ENCODE data around the gene STK17B.

Gene STK17B

GRCh38 chr2:196214156-196214555 lies 42.8 kb upstream of the STK17B start:
- in situ Hi-C loops (cut with HindIII; ENCODE audit: low pct_ligation_motif_present, low sequenced_read_pairs) = no loop called here
- no peak for DNase-seq
- Histone ChIP-seq H3K4me3 (ENCODE audit: low read depth, low read length) (no peak overlapping the region), H3K27ac (no peak overlapping the region), H3K36me3 (replicated peaks) (no peaks in the 10 kb centered on the region), H3K27me3 (replicated peaks) (no peaks in the 10 kb centered on the region)
- no peak for TF ChIP-seq CTCF (IDR thresholded peaks at IDR 0.05; ENCODE audit: low read depth, low read length, missing control alignments)

DNA sequence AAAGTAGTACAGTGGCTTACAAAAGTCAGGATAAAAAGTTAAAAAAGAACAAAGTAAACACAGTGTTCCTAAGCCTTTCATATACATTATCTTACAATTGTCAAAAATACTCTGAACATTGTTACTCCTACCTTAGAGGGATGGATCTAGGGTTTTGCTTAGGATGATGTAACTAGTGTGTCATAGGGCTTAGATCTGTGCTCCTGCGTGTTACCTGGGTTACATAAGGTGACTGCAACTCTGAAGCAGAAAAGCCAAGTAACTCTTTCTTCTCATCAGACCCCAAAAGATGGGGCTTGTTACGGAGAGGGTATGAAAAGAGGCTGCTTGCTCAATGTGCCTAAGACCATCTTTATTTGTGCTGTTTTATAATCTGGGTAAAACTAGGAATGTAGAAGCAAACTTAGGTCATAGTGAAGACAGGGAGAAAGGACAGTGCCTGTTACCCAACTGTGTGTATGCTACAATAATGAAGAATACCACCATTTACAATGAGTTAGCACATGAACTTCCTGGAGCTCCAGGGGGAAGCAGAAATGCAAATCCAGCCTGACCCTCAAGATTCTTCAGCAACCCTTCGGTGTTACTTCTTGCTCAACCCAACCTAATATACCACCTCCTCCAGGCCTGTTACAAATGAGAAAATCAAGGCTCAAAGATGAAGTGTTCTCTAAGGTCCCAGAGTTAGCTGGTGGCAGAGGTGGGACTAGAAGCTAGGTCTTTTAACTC lies 42.0 kb upstream of the STK17B start:
- DNase-seq = no peak
- no peak overlapping the region for H3K27ac ChIP-seq

DNA sequence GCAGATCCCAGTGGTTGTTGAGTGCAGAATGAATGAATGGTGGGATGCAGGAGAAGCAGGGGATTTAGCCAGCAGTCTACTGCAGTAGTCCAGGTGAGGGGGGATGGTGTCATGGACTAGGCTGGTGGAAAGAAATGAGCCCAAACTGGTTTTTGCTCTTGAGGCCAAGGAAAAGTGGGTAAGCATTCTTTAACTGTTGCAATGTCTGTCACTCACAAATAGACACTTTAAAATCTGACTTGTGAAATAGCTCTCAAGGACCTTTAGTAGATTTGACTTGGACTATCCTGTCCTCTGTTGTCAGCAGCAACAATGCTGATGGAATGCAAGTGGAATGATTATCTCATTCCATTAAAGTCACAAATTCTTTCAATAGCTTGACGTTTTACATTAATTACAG lies 37.5 kb upstream of the STK17B start:
- Histone ChIP-seq H3K4me3 (ENCODE audit: low read depth, low read length) (no peak overlapping the region), H3K36me3 (replicated peaks) (no peaks in the 10 kb centered on the region), H3K27ac (no peak overlapping the region), H3K27me3 (replicated peaks) (no peaks in the 10 kb centered on the region)
- in situ Hi-C loops (cut with HindIII; ENCODE audit: low pct_ligation_motif_present, low sequenced_read_pairs) = no loop called here
- no peak for DNase-seq
- TF ChIP-seq CTCF (IDR thresholded peaks at IDR 0.05; ENCODE audit: low read depth, low read length, missing control alignments) = no peak

More for the DNA sequence above, 42.0 kb upstream of the STK17B start:
- no peak for TF ChIP-seq CTCF (IDR thresholded peaks at IDR 0.05; ENCODE audit: low read depth, low read length, missing control alignments)
- no peak overlapping the region for H3K4me3 ChIP-seq (ENCODE audit: low read depth, low read length)
- no peaks in the 10 kb centered on the region for H3K27me3 ChIP-seq (replicated peaks)
- in situ Hi-C loops (cut with HindIII; ENCODE audit: low pct_ligation_motif_present, low sequenced_read_pairs) = no loop called here
- H3K36me3 ChIP-seq (replicated peaks) = no peaks in the 10 kb centered on the region

GRCh38 chr2:196206804-196207203 lies 35.4 kb upstream of the STK17B start:
- in situ Hi-C loops (cut with HindIII; ENCODE audit: low pct_ligation_motif_present, low sequenced_read_pairs) = no loop called here
- TF ChIP-seq CTCF (IDR thresholded peaks at IDR 0.05; ENCODE audit: low read depth, low read length, missing control alignments) = no peak
- no peak overlapping the region for H3K27ac ChIP-seq
- no peak for DNase-seq
- no peaks in the 10 kb centered on the region for H3K27me3 ChIP-seq (replicated peaks)
- no peaks in the 10 kb centered on the region for H3K36me3 ChIP-seq (replicated peaks)
- H3K4me3 ChIP-seq (ENCODE audit: low read depth, low read length) = no peak overlapping the region

DNA sequence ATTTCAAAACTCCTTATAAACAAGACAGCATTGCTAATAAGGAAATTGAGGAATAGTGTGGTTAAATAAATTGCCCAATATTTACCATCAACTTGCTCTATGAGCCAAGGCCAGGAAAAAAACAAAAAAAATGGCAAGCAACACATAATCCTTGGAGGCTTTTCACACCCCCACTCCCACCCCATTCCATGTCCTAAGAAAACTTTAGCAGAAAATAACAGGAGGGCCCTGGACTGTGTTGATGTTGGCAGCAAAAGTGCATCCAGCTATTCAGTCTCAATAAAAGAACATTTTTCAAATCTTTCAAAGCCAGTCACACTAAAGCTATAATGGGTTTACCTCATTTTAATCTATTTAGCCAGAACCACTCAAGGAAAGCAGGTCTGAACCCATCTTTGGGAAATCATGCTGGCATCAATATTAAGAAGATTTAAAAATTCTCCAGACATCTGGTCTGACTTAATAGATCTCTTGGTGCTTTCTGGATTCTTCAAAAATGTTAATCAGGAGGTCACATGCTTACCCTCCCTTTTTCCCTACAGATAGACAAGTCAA lies 34.6 kb upstream of the STK17B start:
- in situ Hi-C loops (cut with HindIII; ENCODE audit: low pct_ligation_motif_present, low sequenced_read_pairs) = no loop called here
- no peaks in the 10 kb centered on the region for H3K36me3 ChIP-seq (replicated peaks)
- no peak for DNase-seq

More for the DNA sequence above, 34.6 kb upstream of the STK17B start:
- TF ChIP-seq CTCF (IDR thresholded peaks at IDR 0.05; ENCODE audit: low read depth, low read length, missing control alignments) = no peak
- Histone ChIP-seq H3K4me3 (ENCODE audit: low read depth, low read length) (no peak overlapping the region), H3K27ac (no peak overlapping the region), H3K27me3 (replicated peaks) (no peaks in the 10 kb centered on the region)
